SIG-M5 (cell line): ENCODE results near the gene RETREG1.

ENCODE experiments used
- DNase-seq: peaks from one replicate; lab custom pipeline; 2025; lab: John Stamatoyannopoulos, UW

Gene RETREG1

GRCh38 chr5:16580382-16580781 lies 36.4 kb downstream of the RETREG1 start:
- DNase-seq: no peak

GRCh38 chr5:16579142-16579847 lies 37.5 kb downstream of the RETREG1 start:
- DNase-seq: no peak

GRCh38 chr5:16578474-16578883 lies 38.3 kb downstream of the RETREG1 start:
- DNase-seq: no peak

GRCh38 chr5:16577677-16578076 lies 39.1 kb downstream of the RETREG1 start:
- DNase-seq: no peak

GRCh38 chr5:16574789-16575721 lies 41.7 kb downstream of the RETREG1 start:
- no peak for DNase-seq

- DNase-seq: no peak
These were observed 43.4 kb downstream of the RETREG1 start for GRCh38 chr5:16573401-16573800.

GRCh38 chr5:16572289-16573015 lies 44.3 kb downstream of the RETREG1 start:
- DNase-seq: no peak

GRCh38 chr5:16571016-16571415 lies 45.8 kb downstream of the RETREG1 start:
- DNase-seq: no peak

- no peak for DNase-seq
These were observed 46.5 kb downstream of the RETREG1 start for GRCh38 chr5:16570121-16570815.

- no peak for DNase-seq
These were observed 47.8 kb downstream of the RETREG1 start for GRCh38 chr5:16568875-16569580.

- DNase-seq: no peak
These were observed 49.4 kb downstream of the RETREG1 start for GRCh38 chr5:16567365-16567764.

GRCh38 chr5:16565118-16565517 lies 51.7 kb downstream of the RETREG1 start:
- DNase-seq: no peak

- DNase-seq: no peak
These were observed 52.4 kb downstream of the RETREG1 start for GRCh38 chr5:16564248-16564867.

GRCh38 chr5:16563686-16564085 lies 53.1 kb downstream of the RETREG1 start:
- no peak for DNase-seq

- DNase-seq: no peak
These were observed 55.1 kb downstream of the RETREG1 start for GRCh38 chr5:16561660-16562059.

GRCh38 chr5:16559702-16560101 lies 57.1 kb downstream of the RETREG1 start:
- DNase-seq: no peak

GRCh38 chr5:16558984-16559629 lies 57.7 kb downstream of the RETREG1 start:
- DNase-seq: no peak

GRCh38 chr5:16557477-16557876 lies 59.3 kb downstream of the RETREG1 start:
- DNase-seq: no peak

GRCh38 chr5:16554110-16554509 lies 62.7 kb downstream of the RETREG1 start:
- DNase-seq: no peak

GRCh38 chr5:16552666-16553343 lies 64.0 kb downstream of the RETREG1 start:
- DNase-seq: no peak
